Upper lobe of left lung (tissue), 4 donors: Measurements from ENCODE around the gene KLHDC10.

Experiments used
- POLR2A ChIP-seq, 4 donors: fragments of 450-650 bp; IDR thresholded peaks; one replicate each; pipeline ENCODE4 v1.5.1; 2016 to 2017; ENCODE audit warnings: antibody characterized with exemption in 4 of 4, mild to moderate bottlenecking in 2 of 4
- TF ChIP-seq, protein P1 (sequence below), 6 experiments: fragments of 450-650 bp in 4 of 6; fragments of 200-600 bp in 2 of 6; sonication (generic) in 2 of 6; IDR thresholded peaks; one replicate each; pipeline ENCODE4 v1.5.1; 2016 to 2019; ENCODE audit warnings: antibody characterized with exemption in 6 of 6

DNA sequence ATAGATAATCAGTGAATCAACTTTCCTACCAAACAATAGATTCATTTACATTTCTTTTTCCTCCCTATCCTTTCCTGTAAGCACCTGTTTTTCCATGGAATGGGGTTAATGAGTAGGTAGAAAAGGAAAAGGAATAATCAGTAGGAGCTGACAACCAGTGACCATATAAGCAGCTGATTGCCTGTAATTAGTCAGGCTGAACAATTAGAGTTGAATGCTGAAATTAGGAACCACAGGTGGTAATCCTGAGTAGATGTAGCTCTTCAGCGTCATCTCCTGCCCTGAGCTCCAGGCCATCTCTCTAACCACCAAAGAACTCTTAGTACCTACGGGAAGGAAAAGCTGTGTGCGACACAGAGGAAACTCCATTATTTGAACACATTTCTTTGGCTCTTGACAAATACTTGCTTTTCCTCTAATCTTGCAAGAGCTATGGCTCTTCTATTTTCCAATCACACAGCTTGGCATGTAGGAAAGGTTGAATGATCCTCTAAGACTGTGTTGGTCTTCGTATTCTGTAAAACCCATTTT, 63.8 kb downstream of the KLHDC10 start:
- no peak for TF ChIP-seq POLR2A (IDR thresholded peaks at IDR 0.05)
- TF ChIP-seq, protein P1, sequence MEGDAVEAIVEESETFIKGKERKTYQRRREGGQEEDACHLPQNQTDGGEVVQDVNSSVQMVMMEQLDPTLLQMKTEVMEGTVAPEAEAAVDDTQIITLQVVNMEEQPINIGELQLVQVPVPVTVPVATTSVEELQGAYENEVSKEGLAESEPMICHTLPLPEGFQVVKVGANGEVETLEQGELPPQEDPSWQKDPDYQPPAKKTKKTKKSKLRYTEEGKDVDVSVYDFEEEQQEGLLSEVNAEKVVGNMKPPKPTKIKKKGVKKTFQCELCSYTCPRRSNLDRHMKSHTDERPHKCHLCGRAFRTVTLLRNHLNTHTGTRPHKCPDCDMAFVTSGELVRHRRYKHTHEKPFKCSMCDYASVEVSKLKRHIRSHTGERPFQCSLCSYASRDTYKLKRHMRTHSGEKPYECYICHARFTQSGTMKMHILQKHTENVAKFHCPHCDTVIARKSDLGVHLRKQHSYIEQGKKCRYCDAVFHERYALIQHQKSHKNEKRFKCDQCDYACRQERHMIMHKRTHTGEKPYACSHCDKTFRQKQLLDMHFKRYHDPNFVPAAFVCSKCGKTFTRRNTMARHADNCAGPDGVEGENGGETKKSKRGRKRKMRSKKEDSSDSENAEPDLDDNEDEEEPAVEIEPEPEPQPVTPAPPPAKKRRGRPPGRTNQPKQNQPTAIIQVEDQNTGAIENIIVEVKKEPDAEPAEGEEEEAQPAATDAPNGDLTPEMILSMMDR (IDR thresholded peaks at IDR 0.05) = no peak
